Neural progenitor cell (in vitro differentiated cells): Measurements from ENCODE around the gene CACNA1C.

Experiments used
- EZH2 ChIP-seq: fragments of 200-600 bp; sonication (generic); IDR thresholded peaks from 2 replicates; pipeline ENCODE4 v1.6.1; 2017; ENCODE audit warnings: antibody characterized with exemption, mild to moderate bottlenecking, moderate library complexity
- EZH2phosphoT487 ChIP-seq: fragments of 200-600 bp; sonication (generic); IDR thresholded peaks from 2 replicates; pipeline ENCODE4 v1.6.1; 2017; ENCODE audit warnings: antibody characterized with exemption
- TF ChIP-seq, protein P1 (sequence below): fragments of 200-600 bp; sonication (generic); IDR thresholded peaks from 2 replicates; pipeline ENCODE4 v1.5.1; 2017; ENCODE audit warnings: antibody characterized with exemption, mild to moderate bottlenecking

DNA sequence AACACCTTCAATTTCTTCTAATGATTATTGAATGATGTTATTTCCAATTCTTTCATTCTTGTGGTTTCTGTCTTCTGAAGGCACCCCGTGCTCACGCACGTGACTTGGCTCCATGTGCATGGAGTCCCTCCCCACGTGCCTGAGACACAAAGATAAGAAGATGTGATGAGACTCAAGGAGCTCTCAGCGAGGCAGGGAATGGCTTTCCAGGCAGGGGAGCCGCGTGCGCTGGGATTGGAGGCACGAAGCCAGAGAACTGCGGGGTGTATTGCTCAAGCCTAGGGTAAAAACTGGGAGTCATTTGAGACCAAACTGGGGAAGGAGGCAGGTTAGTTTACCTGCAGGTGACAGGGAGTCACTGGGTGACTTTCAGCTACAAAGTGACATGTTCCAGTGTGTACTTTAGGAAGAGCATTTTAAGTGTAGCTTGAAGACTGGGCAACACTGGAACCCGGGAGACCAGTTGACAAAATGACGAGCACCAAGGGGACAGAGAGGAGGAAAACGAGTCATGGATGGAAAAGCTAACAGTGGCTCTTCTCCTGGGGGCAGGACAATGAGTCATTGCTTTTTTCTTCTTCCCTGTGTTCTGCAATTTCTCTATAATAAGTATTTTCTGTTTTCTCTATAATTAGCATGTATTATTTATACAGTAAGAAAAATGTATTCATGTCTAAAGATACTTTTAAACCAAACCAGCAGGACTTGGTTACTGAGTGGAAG is 430.3 kb downstream of the CACNA1C start:
- TF ChIP-seq, protein P1, sequence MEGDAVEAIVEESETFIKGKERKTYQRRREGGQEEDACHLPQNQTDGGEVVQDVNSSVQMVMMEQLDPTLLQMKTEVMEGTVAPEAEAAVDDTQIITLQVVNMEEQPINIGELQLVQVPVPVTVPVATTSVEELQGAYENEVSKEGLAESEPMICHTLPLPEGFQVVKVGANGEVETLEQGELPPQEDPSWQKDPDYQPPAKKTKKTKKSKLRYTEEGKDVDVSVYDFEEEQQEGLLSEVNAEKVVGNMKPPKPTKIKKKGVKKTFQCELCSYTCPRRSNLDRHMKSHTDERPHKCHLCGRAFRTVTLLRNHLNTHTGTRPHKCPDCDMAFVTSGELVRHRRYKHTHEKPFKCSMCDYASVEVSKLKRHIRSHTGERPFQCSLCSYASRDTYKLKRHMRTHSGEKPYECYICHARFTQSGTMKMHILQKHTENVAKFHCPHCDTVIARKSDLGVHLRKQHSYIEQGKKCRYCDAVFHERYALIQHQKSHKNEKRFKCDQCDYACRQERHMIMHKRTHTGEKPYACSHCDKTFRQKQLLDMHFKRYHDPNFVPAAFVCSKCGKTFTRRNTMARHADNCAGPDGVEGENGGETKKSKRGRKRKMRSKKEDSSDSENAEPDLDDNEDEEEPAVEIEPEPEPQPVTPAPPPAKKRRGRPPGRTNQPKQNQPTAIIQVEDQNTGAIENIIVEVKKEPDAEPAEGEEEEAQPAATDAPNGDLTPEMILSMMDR = no peak
- no peak for TF ChIP-seq EZH2
- no peak for TF ChIP-seq EZH2phosphoT487
